Liver (tissue), 9 donors: ENCODE results near the gene LRIG1. TPM values are rescaled to one million over a fixed set of nuclear protein-coding genes. Genes with fewer than 3 reads are reported as not detected.

Source experiments
- DNase-seq: peaks from one replicate; pipeline ENCODE4 v3.0.0-alpha.2; 2017; ENCODE audit warnings: low spot score
- H3K27ac ChIP-seq, 2 donors: one replicate each; pipeline ENCODE4 v1.7.0; 2013; ENCODE audit warnings: inconsistent platforms in 2 of 2, low read length in 2 of 2, control low read depth in 1 of 2, low read depth in 1 of 2, mild to moderate bottlenecking in 1 of 2
- H3K27me3 ChIP-seq, 4 donors: one replicate each; pipeline versions ENCODE4 v1.6.1 to v1.7.0; 2013; ENCODE audit warnings: low read length in 3 of 4, inconsistent platforms in 1 of 4, mild to moderate bottlenecking in 1 of 4, moderate library complexity in 1 of 4; ENCODE audit not compliant: control insufficient read depth in 4 of 4, insufficient read depth in 4 of 4
- H3K36me3 ChIP-seq, 4 donors: one replicate each; pipeline versions ENCODE4 v1.6.1 to v1.7.0; 2013; ENCODE audit warnings: low read length in 3 of 4, mild to moderate bottlenecking in 3 of 4, low read depth in 1 of 4, moderate library complexity in 1 of 4; ENCODE audit not compliant: control insufficient read depth in 4 of 4, insufficient read depth in 3 of 4
- H3K4me1 ChIP-seq, 4 donors: one replicate each; pipeline versions ENCODE4 v1.6.1 to v1.7.0; 2013; ENCODE audit warnings: low read length in 3 of 4, mild to moderate bottlenecking in 3 of 4, moderate library complexity in 1 of 4; ENCODE audit not compliant: control insufficient read depth in 4 of 4, insufficient read depth in 4 of 4
- H3K4me3 ChIP-seq, 3 donors: one replicate each; pipeline versions ENCODE4 v1.6.1 to v1.7.0; 2013; ENCODE audit warnings: low read length in 3 of 3, control low read depth in 1 of 3, low read depth in 1 of 3, mild to moderate bottlenecking in 1 of 3
- H3K9ac ChIP-seq, 2 donors: one replicate each; pipeline ENCODE4 v1.7.0; 2013; ENCODE audit warnings: low read length in 2 of 2, mild to moderate bottlenecking in 2 of 2, moderate library complexity in 2 of 2, control low read depth in 1 of 2, low read depth in 1 of 2
- H3K9me3 ChIP-seq, 4 donors: one replicate each; pipeline versions ENCODE4 v1.6.1 to v1.7.0; 2013; ENCODE audit warnings: low read length in 3 of 4; ENCODE audit not compliant: control insufficient read depth in 4 of 4
- FOXA1 ChIP-seq: IDR thresholded peaks from 2 replicates; pipeline ENCODE4 v1.6.1; 2016; ENCODE audit warnings: antibody characterized with exemption
- GABPA ChIP-seq, 2 donors: IDR thresholded peaks in 1 of 2; conservative IDR thresholded peaks in 1 of 2; 2 replicates each; pipeline ENCODE4 v1.6.1; 2016; ENCODE audit warnings: antibody characterized with exemption in 2 of 2, mild to moderate bottlenecking in 1 of 2, moderate library complexity in 1 of 2
- HNF4G ChIP-seq: IDR thresholded peaks from 2 replicates; pipeline ENCODE4 v1.6.1; 2016; ENCODE audit warnings: antibody characterized with exemption
- MAX ChIP-seq: IDR thresholded peaks from 2 replicates; pipeline ENCODE4 v1.6.1; 2016; ENCODE audit warnings: antibody characterized with exemption
- RAD21 ChIP-seq, 2 donors: IDR thresholded peaks; 2 replicates each; pipeline ENCODE4 v1.6.1; 2016; ENCODE audit warnings: antibody characterized with exemption in 2 of 2, mild to moderate bottlenecking in 2 of 2
- REST ChIP-seq: IDR thresholded peaks from 2 replicates; pipeline ENCODE4 v1.6.1; 2016; ENCODE audit warnings: antibody characterized with exemption, mild to moderate bottlenecking
- SP1 ChIP-seq: IDR thresholded peaks from 2 replicates; pipeline ENCODE4 v1.6.1; 2018; ENCODE audit warnings: antibody characterized with exemption, mild to moderate bottlenecking
- YY1 ChIP-seq: IDR thresholded peaks from 2 replicates; pipeline ENCODE4 v1.6.1; 2016; ENCODE audit warnings: antibody characterized with exemption, mild to moderate bottlenecking
- ZBTB33 ChIP-seq: IDR thresholded peaks from 2 replicates; pipeline ENCODE4 v1.6.1; 2016; ENCODE audit warnings: antibody characterized with exemption
- WGBS: extraction: QIAGEN DNeasy Blood & Tissue Kit; methylation state at CpG from one replicate; pipeline ENCODE4 v1.1.7; 2013; 5-methylcytosine and 5-hydroxymethylcytosine counted together
- polyA plus RNA-seq, 2 donors: library from polyadenylated mRNA; stranded (reverse) in 1 of 2; unstranded in 1 of 2; fragments of 200-250 nt in 1 of 2; fragments of >200 nt in 1 of 2; fragmentation: Nextera tagmentation in 1 of 2; extraction: Ambion mirVana in 1 of 2; gene quantifications; one replicate each; pipeline versions ENCODE4 v1.2.1 to v1.2.3, GENCODE V29; 2013 to 2015
- total RNA-seq, 2 donors: library from RNA; depleted of rRNA; stranded (reverse); fragments of >200 nt; gene quantifications; one replicate each; pipeline ENCODE4 v1.2.3, GENCODE V29; 2014
- TF ChIP-seq, protein P1 (sequence below): fragments of 150-350 bp; IDR thresholded peaks from 2 replicates; pipeline ENCODE4 v1.5.1; 2017; ENCODE audit warnings: improper control_type of control experiment, low read depth, low read length; ENCODE audit not compliant: missing input control
- TF ChIP-seq, protein P2 (sequence below): IDR thresholded peaks from 2 replicates; pipeline ENCODE4 v1.6.1; 2016; ENCODE audit warnings: antibody characterized with exemption
- donor health status: healthy.
- donor health status: healthy.
- donor health status: healthy.
- donor health status: healthy.
- donor health status: healthy.

LRIG1 gene
- total and polyA plus RNA-seq, 4 donors = 9.4 to 48.9 (median 12.9) TPM

GRCh38 chr3:66426135-66426534 is 74.7 kb downstream of the LRIG1 start:
- Histone ChIP-seq H3K27me3 (no peaks in the 10 kb centered on the region), H3K27ac (no peak overlapping the region), H3K9me3 (no peaks in the 10 kb centered on the region), H3K4me1 (peaks cover 6 to 42% (median 26%) of the 10 kb centered on the region in 4 donors), H3K4me3 (no peak overlapping the region), H3K36me3 (no peaks in the 10 kb centered on the region), H3K9ac (no peak overlapping the region)
- 80% methylated on average over 1 of the region's 1 CpG for WGBS
- DNase-seq = no peak
- TF ChIP-seq, protein P1, sequence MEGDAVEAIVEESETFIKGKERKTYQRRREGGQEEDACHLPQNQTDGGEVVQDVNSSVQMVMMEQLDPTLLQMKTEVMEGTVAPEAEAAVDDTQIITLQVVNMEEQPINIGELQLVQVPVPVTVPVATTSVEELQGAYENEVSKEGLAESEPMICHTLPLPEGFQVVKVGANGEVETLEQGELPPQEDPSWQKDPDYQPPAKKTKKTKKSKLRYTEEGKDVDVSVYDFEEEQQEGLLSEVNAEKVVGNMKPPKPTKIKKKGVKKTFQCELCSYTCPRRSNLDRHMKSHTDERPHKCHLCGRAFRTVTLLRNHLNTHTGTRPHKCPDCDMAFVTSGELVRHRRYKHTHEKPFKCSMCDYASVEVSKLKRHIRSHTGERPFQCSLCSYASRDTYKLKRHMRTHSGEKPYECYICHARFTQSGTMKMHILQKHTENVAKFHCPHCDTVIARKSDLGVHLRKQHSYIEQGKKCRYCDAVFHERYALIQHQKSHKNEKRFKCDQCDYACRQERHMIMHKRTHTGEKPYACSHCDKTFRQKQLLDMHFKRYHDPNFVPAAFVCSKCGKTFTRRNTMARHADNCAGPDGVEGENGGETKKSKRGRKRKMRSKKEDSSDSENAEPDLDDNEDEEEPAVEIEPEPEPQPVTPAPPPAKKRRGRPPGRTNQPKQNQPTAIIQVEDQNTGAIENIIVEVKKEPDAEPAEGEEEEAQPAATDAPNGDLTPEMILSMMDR = no peak

- no peaks in the 10 kb centered on the region for H3K9me3 ChIP-seq
- H3K27ac ChIP-seq = peak overlapping the region in 1 of 2 donors; percentile 21
- no peak overlapping the region for H3K9ac ChIP-seq
- TF ChIP-seq, protein P2, sequence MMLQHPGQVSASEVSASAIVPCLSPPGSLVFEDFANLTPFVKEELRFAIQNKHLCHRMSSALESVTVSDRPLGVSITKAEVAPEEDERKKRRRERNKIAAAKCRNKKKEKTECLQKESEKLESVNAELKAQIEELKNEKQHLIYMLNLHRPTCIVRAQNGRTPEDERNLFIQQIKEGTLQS = no peak
- no peak for TF ChIP-seq HNF4G
- TF ChIP-seq, protein P1 = no peak
- no peak for TF ChIP-seq RAD21 (IDR thresholded peaks at IDR 0.05)
- TF ChIP-seq REST = no peak
- TF ChIP-seq SP1 = no peak
- TF ChIP-seq ZBTB33 = no peak
- no peak for TF ChIP-seq GABPA (IDR thresholded peaks at IDR 0.05 in 1 of 2, conservative IDR thresholded peaks at IDR 0.05 in 1 of 2)
- TF ChIP-seq YY1 = no peak
- no peak for TF ChIP-seq MAX
- no peak for TF ChIP-seq FOXA1
- no peaks in the 10 kb centered on the region for H3K27me3 ChIP-seq
- no peak overlapping the region for H3K4me3 ChIP-seq
- 92% methylated on average over 7 of the region's 7 CpGs for WGBS
- no peak for DNase-seq
- peaks cover 6 to 42% (median 26%) of the 10 kb centered on the region in 4 donors for H3K4me1 ChIP-seq
- H3K36me3 ChIP-seq = no peaks in the 10 kb centered on the region
Measured at GRCh38 chr3:66425576-66426114, 75.2 kb downstream of the LRIG1 start.
